Endothelial cell of hepatic sinusoid (primary cell): ENCODE results near the gene SLAMF7.
"Not testable (repeated sequence)": the region's sequence is repeated elsewhere in the genome, so short reads cannot be mapped to it uniquely, and the experiment has no call there.

Experiments used
- in situ Hi-C: cut with HindIII; loops from 2 replicates; pipeline ENCODE4 v1.10.0; 2017; ENCODE audit warnings: low sequenced_read_pairs

The SLAMF7 gene

GRCh38 chr1:160767395-160768294, 28.6 kb downstream of the SLAMF7 start:
- in situ Hi-C loops = no loop called here

- in situ Hi-C loops = no loop called here
Measured at GRCh38 chr1:160768295-160768657, 29.2 kb downstream of the SLAMF7 start.

DNA sequence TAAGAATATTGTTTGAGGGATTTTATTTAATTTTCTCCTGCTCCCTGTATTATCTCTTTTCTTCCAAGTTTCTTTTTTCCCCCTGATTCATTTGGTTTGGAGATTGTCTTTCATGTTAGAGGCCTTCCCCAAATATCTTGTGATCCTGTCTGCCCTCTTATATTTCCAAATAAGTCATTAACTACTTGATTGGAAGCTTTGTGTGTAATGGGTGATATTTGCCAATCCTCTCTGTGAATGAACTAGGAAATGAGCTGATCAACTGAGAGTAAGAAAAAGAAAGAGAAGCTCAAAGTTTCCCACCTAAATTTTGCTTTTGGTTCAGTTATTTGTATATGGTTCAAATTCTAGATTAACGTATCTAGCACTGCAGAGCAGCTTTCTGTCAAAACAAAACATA, 33.3 kb downstream of the SLAMF7 start:
- in situ Hi-C loops = no loop called here

- in situ Hi-C loops = no loop called here
Measured at GRCh38 chr1:160773093-160773492, 34.0 kb downstream of the SLAMF7 start.

GRCh38 chr1:160774886-160775719, 36.1 kb downstream of the SLAMF7 start:
- in situ Hi-C loops = no loop called here

DNA sequence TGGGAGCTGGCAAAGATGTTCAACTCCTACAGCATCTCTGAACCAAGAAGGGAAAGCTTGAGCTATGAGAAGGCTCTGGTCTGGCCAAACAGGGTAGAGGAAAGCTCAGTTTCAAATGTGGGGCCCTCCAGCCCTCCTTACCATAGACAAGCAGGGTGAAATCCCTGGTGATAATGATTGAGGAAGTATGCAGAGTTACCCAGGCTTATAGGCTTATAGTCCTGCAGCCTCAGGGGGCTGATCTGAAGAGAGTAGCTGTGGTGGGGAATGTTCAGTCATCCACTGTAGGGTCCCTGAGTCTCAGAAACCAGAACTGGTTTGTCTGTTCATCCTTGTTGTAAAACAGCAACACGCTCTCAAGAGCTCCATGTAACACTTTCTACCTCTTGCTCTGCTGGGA, 37.1 kb downstream of the SLAMF7 start:
- in situ Hi-C loops = no loop called here

DNA sequence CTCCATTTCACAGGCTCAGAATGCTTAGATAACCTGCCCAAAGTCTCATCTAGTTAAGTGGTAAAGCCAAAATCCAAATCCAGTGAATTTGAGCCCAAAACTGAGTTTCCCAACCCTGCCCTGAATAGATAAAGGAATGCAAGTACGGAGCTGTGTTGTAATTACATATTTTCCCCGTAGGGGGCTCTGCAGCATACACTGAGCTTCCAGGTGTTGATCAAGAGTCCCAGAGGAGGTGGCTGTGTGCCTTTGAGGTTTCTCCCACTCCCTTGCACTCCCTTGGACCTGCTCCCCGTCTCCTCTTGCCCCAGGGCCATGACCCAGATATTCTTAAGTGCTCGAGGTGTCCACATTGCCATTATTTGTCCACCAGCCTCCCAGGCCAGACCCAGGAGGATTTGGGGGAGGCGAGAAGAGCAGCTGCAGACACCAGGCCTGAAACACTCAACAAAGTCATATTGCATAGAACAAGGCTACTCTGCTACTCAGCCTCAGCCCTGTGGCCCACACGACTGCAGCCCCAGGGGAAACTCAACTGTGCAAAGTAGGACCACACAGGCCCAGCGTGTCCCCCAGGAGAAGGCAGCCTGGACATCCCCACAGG, 38.5 kb downstream of the SLAMF7 start:
- in situ Hi-C loops = no loop called here

DNA sequence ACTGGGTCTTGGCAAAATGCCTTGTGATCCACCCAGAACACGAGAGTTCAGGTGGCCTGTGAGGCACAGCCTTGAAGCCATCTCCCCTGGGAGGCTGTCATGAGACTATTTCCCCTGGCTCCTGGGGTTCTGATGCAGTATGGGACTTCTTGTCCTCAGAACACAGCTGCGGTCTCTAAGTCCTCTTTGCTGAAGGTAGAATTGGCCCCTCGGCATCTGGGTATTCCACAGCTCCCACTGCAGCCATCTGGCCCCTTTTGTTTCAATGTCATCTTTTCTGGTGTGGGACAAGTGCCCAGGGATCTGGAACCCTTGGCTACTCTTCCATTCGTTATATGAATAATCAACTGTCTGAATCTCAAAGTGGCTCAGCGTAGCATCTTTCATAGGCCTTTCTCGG, 39.9 kb downstream of the SLAMF7 start:
- in situ Hi-C loops = no loop called here

DNA sequence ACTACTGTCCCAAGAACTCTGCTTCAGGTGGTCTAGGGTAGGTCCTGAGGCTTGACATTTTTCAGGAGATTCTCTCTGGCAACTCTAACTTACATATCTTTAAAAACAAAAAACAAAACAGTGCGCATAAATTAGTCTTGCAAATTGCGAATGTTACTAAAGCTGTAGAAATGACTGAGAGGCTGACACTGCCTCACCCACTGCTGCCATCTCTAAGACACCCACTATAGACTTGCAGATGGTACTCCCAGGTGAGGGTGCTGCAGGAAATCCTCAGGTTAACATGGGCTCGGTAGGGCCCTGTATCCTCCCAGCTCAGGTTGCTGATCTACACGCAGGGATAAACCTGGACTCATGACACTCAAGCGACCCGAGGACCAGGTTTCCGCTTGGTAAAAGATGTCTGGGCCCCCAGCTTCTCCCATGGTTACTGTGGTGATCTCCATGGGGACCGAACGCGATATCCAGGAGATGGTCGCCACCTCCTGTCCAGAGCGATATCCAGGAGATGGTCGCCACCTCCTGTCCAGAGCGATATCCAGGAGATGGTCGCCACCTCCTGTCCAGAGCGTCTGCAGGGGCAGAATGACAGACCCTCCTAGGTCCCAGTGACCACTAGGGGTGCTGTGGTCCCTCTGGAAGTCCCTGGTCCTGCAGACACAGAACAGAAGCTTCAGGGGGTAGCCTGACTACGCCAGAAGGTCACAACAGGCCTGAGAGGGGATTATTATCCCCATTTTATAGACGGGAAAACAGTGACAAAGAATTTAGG, 40.8 kb downstream of the SLAMF7 start:
- in situ Hi-C loops = no loop called here

GRCh38 chr1:160780398-160780755, 41.3 kb downstream of the SLAMF7 start:
- in situ Hi-C loops = no loop called here

GRCh38 chr1:160781186-160781766, 42.2 kb downstream of the SLAMF7 start:
- in situ Hi-C loops = no loop called here

DNA sequence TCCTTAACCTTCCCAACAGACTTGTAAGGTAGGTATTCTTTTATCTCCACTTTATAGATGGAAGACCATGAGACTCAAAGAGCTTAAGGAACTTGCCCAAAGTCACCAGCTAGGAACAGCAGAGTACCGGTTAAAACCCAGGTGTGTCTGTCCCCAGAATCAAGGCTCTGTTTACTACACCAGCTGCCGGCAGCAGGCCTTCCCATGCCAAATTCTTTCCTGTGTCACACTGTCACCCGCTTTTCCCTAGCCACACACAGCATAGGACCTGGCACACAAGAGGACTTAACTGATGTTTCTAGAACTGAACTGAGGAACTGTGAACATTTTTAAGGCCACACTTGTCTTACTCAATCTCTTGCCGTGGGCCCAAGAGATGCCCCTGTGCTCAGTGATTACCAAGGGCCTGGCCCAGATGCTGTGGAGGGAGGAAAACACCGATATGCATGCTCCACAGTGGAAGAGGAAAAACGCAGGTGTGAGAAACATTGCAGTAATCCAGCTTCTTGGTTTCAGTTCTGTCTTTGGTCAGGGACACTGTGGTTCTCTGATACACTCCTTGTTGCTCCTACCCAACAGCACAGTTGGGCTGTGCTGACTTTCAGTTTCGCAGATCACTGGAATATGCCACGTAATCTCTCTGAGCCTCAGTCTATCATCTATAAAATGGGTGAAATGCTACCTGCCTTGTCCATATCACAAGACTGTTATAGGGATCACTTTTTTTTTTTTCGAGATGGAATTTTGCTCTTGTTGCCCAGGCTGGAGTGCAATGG, 43.1 kb downstream of the SLAMF7 start:
- in situ Hi-C loops = no loop called here

- in situ Hi-C loops = not testable (repeated sequence)
Measured at GRCh38 chr1:160782988-160783765, 44.1 kb downstream of the SLAMF7 start.

- in situ Hi-C loops = no loop called here
Measured at GRCh38 chr1:160789051-160789701, 50.1 kb downstream of the SLAMF7 start.

DNA sequence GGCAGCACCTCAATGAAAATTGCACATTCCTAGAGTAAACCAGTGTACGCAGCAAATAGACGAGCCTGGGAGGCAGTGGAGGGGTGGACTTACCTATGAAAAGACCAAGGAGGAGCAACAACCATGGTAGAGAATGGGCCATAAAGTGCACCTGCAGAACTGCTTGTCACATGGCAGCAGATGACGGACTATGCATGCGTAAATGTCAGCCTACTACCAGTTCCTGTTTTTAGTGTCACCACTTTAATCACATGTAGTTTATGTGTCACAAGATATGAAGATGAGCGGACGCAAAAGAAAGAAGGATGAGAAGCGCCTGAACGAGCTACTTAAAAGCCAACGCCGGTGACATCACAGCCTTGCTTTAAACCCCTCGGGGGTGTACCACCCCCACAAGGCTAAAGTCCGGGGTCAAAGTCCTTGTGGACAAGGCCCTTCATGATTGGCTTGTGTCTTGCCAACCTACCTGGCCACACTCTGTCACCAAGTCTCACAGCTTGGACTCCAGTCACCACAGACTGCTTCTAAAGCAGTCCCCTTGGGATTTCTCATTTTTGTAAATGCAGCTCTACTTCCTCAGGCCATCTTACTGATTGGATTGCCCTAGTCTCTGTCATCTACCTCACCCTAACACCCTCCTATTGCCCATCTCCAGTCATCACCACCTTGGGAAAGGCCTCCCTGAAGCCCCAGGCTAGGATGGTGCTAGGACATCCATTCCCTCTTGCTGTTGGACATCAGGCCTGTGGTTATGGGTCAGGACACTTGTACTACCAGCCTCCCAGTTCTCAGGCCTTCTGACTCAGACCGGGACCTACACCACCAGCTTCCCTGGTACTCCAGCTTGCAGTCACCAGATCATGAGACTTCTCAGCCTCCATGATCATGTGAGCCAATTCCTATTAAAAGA, 50.9 kb downstream of the SLAMF7 start:
- in situ Hi-C loops = no loop called here

- in situ Hi-C loops = no loop called here
Measured at GRCh38 chr1:160794376-160794775, 55.3 kb downstream of the SLAMF7 start.

DNA sequence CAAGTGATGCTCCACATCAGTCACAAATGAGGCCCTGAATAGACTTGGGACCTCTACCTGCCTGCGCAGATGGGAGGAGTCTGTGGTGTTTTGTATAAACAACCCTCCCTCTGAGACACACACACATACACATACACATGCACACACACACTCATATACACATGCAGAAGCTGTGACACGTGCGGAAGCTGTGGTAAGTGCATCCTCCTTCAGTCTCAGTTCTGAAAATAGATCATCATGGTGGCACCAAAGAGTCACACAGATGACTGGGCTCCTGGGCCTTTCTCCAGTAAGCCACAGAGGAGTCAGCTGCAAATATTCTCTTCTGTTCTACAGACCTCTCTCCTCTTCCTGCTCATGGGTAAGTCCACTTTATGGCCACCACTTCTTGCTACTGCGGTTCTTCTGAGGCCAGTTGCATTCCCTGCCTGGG, 56.9 kb downstream of the SLAMF7 start, which contains the start of gene LY9:
LY9 (plus strand) TSS at position 224 of the 433 bp plus-strand sequence; CDS start at position 238, 14 bp downstream.
- in situ Hi-C loops = no loop called here
